ENCODE measurements around the gene ARHGAP30. TPM values are rescaled to one million over a fixed set of nuclear protein-coding genes. Genes with fewer than 3 reads are reported as not detected.
"Not testable (repeated sequence)": the region's sequence is repeated elsewhere in the genome, so short reads cannot be mapped to it uniquely, and the experiment has no call there.

ARHGAP30 gene, protein sequence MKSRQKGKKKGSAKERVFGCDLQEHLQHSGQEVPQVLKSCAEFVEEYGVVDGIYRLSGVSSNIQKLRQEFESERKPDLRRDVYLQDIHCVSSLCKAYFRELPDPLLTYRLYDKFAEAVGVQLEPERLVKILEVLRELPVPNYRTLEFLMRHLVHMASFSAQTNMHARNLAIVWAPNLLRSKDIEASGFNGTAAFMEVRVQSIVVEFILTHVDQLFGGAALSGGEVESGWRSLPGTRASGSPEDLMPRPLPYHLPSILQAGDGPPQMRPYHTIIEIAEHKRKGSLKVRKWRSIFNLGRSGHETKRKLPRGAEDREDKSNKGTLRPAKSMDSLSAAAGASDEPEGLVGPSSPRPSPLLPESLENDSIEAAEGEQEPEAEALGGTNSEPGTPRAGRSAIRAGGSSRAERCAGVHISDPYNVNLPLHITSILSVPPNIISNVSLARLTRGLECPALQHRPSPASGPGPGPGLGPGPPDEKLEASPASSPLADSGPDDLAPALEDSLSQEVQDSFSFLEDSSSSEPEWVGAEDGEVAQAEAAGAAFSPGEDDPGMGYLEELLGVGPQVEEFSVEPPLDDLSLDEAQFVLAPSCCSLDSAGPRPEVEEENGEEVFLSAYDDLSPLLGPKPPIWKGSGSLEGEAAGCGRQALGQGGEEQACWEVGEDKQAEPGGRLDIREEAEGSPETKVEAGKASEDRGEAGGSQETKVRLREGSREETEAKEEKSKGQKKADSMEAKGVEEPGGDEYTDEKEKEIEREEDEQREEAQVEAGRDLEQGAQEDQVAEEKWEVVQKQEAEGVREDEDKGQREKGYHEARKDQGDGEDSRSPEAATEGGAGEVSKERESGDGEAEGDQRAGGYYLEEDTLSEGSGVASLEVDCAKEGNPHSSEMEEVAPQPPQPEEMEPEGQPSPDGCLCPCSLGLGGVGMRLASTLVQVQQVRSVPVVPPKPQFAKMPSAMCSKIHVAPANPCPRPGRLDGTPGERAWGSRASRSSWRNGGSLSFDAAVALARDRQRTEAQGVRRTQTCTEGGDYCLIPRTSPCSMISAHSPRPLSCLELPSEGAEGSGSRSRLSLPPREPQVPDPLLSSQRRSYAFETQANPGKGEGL
- polyA plus RNA-seq (2013, experiment 1 of 4): not detected
- 0.07 TPM for polyA plus RNA-seq (2013, experiment 2 of 4)
- not detected for polyA plus RNA-seq (2013, experiment 3 of 4)
- not detected for polyA plus RNA-seq (2013, experiment 4 of 4)

- Histone ChIP-seq H3K4me1 (ENCODE audit: control insufficient read depth, insufficient read depth, low read length) (no peaks in the 10 kb centered on the region), H3K4me3 (ENCODE audit: insufficient read depth, low read depth, low read length) (no peak within 1 kb of the TSS), H3K36me3 (ENCODE audit: control insufficient read depth, insufficient read depth, low read length) (no peaks in the 10 kb centered on the region), H3K27me3 (ENCODE audit: control insufficient read depth, insufficient read depth, low read length, poor library complexity, severe bottlenecking) (no peaks in the 10 kb centered on the region), H3K9me3 (ENCODE audit: control insufficient read depth, low read length) (no peaks in the 10 kb centered on the region), H3K27ac (ENCODE audit: insufficient read depth, low read depth, low read length, poor library complexity, severe bottlenecking) (no peak within 1 kb of the TSS)
- 87 to 90% methylated on average over 9 of the region's 9 CpGs for WGBS, 2 experiments
Observed at GRCh38 chr1:161069731-161070270, at the start of gene ARHGAP30. TSS of gene ARHGAP30 (minus strand) at chr1:161069891. CDS start at chr1:161069624, 267 bp downstream.

DNA sequence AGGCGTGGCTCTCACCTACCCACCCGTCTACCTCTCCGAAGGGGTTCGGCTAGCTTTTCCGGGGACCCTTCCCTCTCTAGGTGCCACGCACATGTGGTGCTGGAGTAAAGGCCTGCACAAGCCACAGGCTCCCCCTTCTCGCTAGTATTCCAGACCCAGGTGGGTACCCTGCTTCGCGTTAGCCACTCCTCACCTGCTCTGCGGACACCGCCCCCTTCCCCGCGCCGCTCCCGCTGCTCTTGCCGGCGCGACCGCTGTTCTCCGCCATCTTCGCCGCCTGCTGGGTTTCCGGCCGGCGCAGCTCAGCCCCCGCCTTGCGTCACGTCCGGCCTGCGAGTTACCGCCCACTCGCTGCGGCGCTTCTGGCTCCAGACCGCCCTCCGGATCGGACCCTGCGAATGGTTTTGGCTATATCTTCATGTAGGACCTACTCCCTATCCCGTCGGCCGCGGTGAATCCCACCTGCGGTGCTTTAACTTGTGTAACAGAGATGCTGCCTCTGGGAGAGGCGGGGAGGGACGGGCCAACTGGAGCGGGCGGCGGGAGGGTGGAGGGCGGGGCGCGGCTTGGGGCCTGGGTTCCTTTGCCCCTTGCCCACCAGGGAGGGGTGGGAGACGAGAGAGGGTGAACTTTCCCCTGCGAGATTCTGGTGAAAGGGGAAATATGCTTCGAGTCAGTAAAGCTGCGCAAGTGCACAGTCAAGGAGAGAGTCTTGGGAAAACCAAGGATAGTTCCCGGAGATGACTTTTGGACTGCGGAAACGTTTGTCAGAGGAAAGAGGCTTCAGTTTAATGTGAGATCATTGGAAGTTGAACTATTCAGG, 48.3 kb upstream of the ARHGAP30 start, which contains the start of the genes NIT1 and PFDN2:
Gene NIT1, plus strand, starts transcription at position 347 of the 823 bp plus-strand sequence. Its CDS starts 72 bp downstream, at position 419.
Gene PFDN2, minus strand, starts transcription at position 279 of the 823 bp plus-strand sequence. Its CDS starts 11 bp downstream, at position 268.
- Histone ChIP-seq H3K36me3 (ENCODE audit: control insufficient read depth, insufficient read depth, low read length) (peaks cover 31% of the 10 kb centered on the region), H3K27me3 (ENCODE audit: control insufficient read depth, insufficient read depth, low read length, poor library complexity, severe bottlenecking) (no peaks in the 10 kb centered on the region)
- 0% methylated on average over 58 of the region's 58 CpGs for WGBS, 2 experiments

DNA sequence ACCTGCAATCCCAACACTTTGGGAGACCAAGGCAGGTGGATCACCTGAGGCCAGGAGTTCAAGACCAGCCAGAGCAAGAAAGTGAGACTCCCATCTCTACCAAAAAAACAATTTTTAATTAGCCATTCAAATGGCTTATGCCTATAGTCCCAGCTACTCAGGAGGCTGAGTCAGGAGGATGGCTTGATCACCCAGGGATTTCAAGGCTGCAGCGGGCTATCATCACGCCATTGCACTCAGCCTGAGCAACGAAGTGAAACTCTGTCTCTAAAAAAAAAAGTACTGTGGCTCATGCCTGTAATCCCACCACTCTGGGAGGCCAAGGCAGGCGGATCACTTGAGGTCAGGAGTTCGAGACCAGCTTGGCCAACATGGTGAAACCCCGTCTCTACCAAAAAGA, 46.3 kb upstream of the ARHGAP30 start:
- Histone ChIP-seq H3K4me1 (ENCODE audit: control insufficient read depth, insufficient read depth, low read length) (peaks cover 12% of the 10 kb centered on the region), H3K36me3 (ENCODE audit: control insufficient read depth, insufficient read depth, low read length) (peaks cover 11% of the 10 kb centered on the region)
- 91 to 95% methylated on average over 6 of the region's 6 CpGs for WGBS, 2 experiments
- not testable (repeated sequence) for H3K27ac ChIP-seq (ENCODE audit: insufficient read depth, low read depth, low read length, poor library complexity, severe bottlenecking); H3K4me3 ChIP-seq (ENCODE audit: insufficient read depth, low read depth, low read length); H3K27me3 ChIP-seq (ENCODE audit: control insufficient read depth, insufficient read depth, low read length, poor library complexity, severe bottlenecking); H3K9me3 ChIP-seq (ENCODE audit: control insufficient read depth, low read length)

More for the DNA sequence above, 48.3 kb upstream of the ARHGAP30 start, which contains the start of the genes NIT1 and PFDN2:
- Histone ChIP-seq H3K4me3 (ENCODE audit: insufficient read depth, low read depth, low read length) (peak within 1 kb of the TSS; percentile 81), H3K4me1 (ENCODE audit: control insufficient read depth, insufficient read depth, low read length) (peaks cover 12% of the 10 kb centered on the region), H3K9me3 (ENCODE audit: control insufficient read depth, low read length) (no peaks in the 10 kb centered on the region), H3K27ac (ENCODE audit: insufficient read depth, low read depth, low read length, poor library complexity, severe bottlenecking) (peak within 1 kb of the TSS; percentile 79)

- Histone ChIP-seq H3K36me3 (ENCODE audit: control insufficient read depth, insufficient read depth, low read length) (peaks cover 4% of the 10 kb centered on the region), H3K4me3 (ENCODE audit: insufficient read depth, low read depth, low read length) (no peak overlapping the region), H3K9me3 (ENCODE audit: control insufficient read depth, low read length) (no peaks in the 10 kb centered on the region), H3K27me3 (ENCODE audit: control insufficient read depth, insufficient read depth, low read length, poor library complexity, severe bottlenecking) (no peaks in the 10 kb centered on the region), H3K27ac (ENCODE audit: insufficient read depth, low read depth, low read length, poor library complexity, severe bottlenecking) (no peak overlapping the region), H3K4me1 (ENCODE audit: control insufficient read depth, insufficient read depth, low read length) (peaks cover 12% of the 10 kb centered on the region)
- WGBS, 2 experiments: 94% methylated on average over 12 of the region's 12 CpGs
Observed at GRCh38 chr1:161115132-161115711, 45.5 kb upstream of the ARHGAP30 start.

- no peaks in the 10 kb centered on the region for H3K36me3 ChIP-seq (ENCODE audit: control insufficient read depth, insufficient read depth, low read length)
- H3K9me3 ChIP-seq (ENCODE audit: control insufficient read depth, low read length): no peaks in the 10 kb centered on the region
- H3K27ac ChIP-seq (ENCODE audit: insufficient read depth, low read depth, low read length, poor library complexity, severe bottlenecking): no peak overlapping the region
- no peak overlapping the region for H3K4me3 ChIP-seq (ENCODE audit: insufficient read depth, low read depth, low read length)
- WGBS, 2 experiments: 81 to 100% methylated on average over 1 to 2 of the region's 2 CpGs
- H3K4me1 ChIP-seq (ENCODE audit: control insufficient read depth, insufficient read depth, low read length): peaks cover 12% of the 10 kb centered on the region
- no peaks in the 10 kb centered on the region for H3K27me3 ChIP-seq (ENCODE audit: control insufficient read depth, insufficient read depth, low read length, poor library complexity, severe bottlenecking)
Observed at GRCh38 chr1:161114556-161114955, 44.9 kb upstream of the ARHGAP30 start.

DNA sequence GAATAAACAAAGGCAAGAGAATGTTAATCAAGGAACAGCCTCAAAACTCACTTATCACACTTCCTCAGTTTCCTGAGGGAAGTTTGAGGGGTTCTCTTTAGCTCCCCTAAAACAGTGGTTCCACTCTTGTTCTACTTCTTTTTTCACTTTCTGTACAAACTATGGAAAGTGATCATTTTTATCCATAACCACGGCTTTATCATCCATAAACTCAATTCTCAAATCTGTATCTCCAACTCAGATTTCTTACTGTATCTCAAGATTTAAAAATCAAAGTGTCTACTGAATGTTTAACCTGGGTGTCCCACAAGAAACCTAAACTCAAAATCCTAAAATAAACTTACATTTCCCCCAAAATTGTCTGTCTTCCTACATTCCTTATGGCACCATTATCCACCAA, 44.2 kb upstream of the ARHGAP30 start:
- Histone ChIP-seq H3K27ac (ENCODE audit: insufficient read depth, low read depth, low read length, poor library complexity, severe bottlenecking) (no peak overlapping the region), H3K27me3 (ENCODE audit: control insufficient read depth, insufficient read depth, low read length, poor library complexity, severe bottlenecking) (no peaks in the 10 kb centered on the region), H3K4me3 (ENCODE audit: insufficient read depth, low read depth, low read length) (no peak overlapping the region), H3K36me3 (ENCODE audit: control insufficient read depth, insufficient read depth, low read length) (no peaks in the 10 kb centered on the region), H3K4me1 (ENCODE audit: control insufficient read depth, insufficient read depth, low read length) (peaks cover 5% of the 10 kb centered on the region), H3K9me3 (ENCODE audit: control insufficient read depth, low read length) (no peaks in the 10 kb centered on the region)
- 79 to 93% methylated on average over 1 of the region's 1 CpG for WGBS, 2 experiments

DNA sequence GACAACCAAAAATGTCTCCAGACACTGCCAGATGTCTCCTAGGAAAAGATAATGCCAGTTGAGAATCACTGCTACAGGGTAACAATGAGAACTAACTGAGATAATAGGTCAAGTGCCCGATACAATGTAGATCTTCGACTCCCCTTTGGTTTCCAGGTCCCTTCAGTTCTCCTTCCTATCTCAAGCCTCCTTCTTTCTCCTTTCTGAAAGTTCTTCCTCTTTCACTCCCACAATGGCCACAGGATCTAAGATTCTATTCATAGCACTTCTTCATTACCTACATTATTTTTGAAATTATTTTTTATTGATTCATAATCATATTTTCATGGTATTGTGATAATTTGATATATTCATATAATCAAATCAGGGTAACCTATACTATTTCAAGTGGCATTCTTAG, 41.8 kb upstream of the ARHGAP30 start:
- WGBS, 2 experiments: 95 to 96% methylated on average over 2 of the region's 2 CpGs
- Histone ChIP-seq H3K4me1 (ENCODE audit: control insufficient read depth, insufficient read depth, low read length) (no peaks in the 10 kb centered on the region), H3K36me3 (ENCODE audit: control insufficient read depth, insufficient read depth, low read length) (no peaks in the 10 kb centered on the region), H3K27me3 (ENCODE audit: control insufficient read depth, insufficient read depth, low read length, poor library complexity, severe bottlenecking) (no peaks in the 10 kb centered on the region), H3K4me3 (ENCODE audit: insufficient read depth, low read depth, low read length) (no peak overlapping the region), H3K27ac (ENCODE audit: insufficient read depth, low read depth, low read length, poor library complexity, severe bottlenecking) (no peak overlapping the region), H3K9me3 (ENCODE audit: control insufficient read depth, low read length) (no peaks in the 10 kb centered on the region)

- Histone ChIP-seq H3K27ac (ENCODE audit: insufficient read depth, low read depth, low read length, poor library complexity, severe bottlenecking) (no peak overlapping the region), H3K4me3 (ENCODE audit: insufficient read depth, low read depth, low read length) (no peak overlapping the region), H3K27me3 (ENCODE audit: control insufficient read depth, insufficient read depth, low read length, poor library complexity, severe bottlenecking) (no peaks in the 10 kb centered on the region), H3K9me3 (ENCODE audit: control insufficient read depth, low read length) (no peaks in the 10 kb centered on the region), H3K36me3 (ENCODE audit: control insufficient read depth, insufficient read depth, low read length) (no peaks in the 10 kb centered on the region), H3K4me1 (ENCODE audit: control insufficient read depth, insufficient read depth, low read length) (no peaks in the 10 kb centered on the region)
- 94 to 96% methylated on average over 3 of the region's 3 CpGs for WGBS, 2 experiments
Observed at GRCh38 chr1:161111117-161111516, 41.4 kb upstream of the ARHGAP30 start.

DNA sequence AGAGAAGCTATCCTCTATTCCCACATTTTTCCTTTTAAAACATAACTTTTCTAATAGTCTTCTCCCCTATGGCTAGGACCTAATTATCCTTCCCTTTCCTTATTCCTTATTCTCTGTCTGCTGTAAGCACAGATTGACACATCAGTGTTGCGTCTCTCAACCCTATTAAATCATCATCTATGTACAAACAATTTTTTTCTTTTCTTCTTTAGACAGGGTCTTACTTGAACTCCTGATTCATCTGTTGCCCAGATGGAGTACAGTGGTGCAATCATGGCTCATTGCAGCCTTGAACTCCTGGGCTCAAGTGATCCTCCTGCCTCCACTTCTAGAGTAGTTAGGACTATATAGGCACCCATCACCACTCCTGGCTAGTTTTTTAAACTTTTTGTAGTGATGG, 36.7 kb upstream of the ARHGAP30 start:
- Histone ChIP-seq H3K4me1 (ENCODE audit: control insufficient read depth, insufficient read depth, low read length) (no peaks in the 10 kb centered on the region), H3K27ac (ENCODE audit: insufficient read depth, low read depth, low read length, poor library complexity, severe bottlenecking) (no peak overlapping the region), H3K4me3 (ENCODE audit: insufficient read depth, low read depth, low read length) (no peak overlapping the region), H3K9me3 (ENCODE audit: control insufficient read depth, low read length) (no peaks in the 10 kb centered on the region), H3K36me3 (ENCODE audit: control insufficient read depth, insufficient read depth, low read length) (no peaks in the 10 kb centered on the region), H3K27me3 (ENCODE audit: control insufficient read depth, insufficient read depth, low read length, poor library complexity, severe bottlenecking) (no peaks in the 10 kb centered on the region)
- 90 to 91% methylated on average over 1 of the region's 1 CpG for WGBS, 2 experiments

Measured in ectodermal cell (in vitro differentiated cells).